IPS-15b (cell line): ENCODE results near the gene MZF1.
"Not testable (repeated sequence)": the region's sequence is repeated elsewhere in the genome, so short reads cannot be mapped to it uniquely, and the experiment has no call there.

Experiments used
- H3K27me3 ChIP-seq: one replicate; pipeline ENCODE4 v1.6.1; 2013; ENCODE audit warnings: low read length; ENCODE audit not compliant: control insufficient read depth, insufficient read depth
- H3K36me3 ChIP-seq: one replicate; pipeline ENCODE4 v1.6.1; 2013; ENCODE audit warnings: low read length; ENCODE audit not compliant: control insufficient read depth, insufficient read depth
- H3K4me1 ChIP-seq: one replicate; pipeline ENCODE4 v1.6.1; 2013; ENCODE audit warnings: mild to moderate bottlenecking, low read length; ENCODE audit not compliant: control insufficient read depth, insufficient read depth
- H3K4me3 ChIP-seq: one replicate; pipeline ENCODE4 v1.5.1; 2013; ENCODE audit warnings: low read depth, low read length
- H3K9ac ChIP-seq: one replicate; pipeline ENCODE4 v1.6.1; 2013; ENCODE audit warnings: low read depth, mild to moderate bottlenecking, low read length
- H3K9me3 ChIP-seq: one replicate; pipeline ENCODE4 v1.6.1; 2013; ENCODE audit warnings: mild to moderate bottlenecking, low read length; ENCODE audit not compliant: control insufficient read depth, insufficient read depth

The MZF1 gene

DNA sequence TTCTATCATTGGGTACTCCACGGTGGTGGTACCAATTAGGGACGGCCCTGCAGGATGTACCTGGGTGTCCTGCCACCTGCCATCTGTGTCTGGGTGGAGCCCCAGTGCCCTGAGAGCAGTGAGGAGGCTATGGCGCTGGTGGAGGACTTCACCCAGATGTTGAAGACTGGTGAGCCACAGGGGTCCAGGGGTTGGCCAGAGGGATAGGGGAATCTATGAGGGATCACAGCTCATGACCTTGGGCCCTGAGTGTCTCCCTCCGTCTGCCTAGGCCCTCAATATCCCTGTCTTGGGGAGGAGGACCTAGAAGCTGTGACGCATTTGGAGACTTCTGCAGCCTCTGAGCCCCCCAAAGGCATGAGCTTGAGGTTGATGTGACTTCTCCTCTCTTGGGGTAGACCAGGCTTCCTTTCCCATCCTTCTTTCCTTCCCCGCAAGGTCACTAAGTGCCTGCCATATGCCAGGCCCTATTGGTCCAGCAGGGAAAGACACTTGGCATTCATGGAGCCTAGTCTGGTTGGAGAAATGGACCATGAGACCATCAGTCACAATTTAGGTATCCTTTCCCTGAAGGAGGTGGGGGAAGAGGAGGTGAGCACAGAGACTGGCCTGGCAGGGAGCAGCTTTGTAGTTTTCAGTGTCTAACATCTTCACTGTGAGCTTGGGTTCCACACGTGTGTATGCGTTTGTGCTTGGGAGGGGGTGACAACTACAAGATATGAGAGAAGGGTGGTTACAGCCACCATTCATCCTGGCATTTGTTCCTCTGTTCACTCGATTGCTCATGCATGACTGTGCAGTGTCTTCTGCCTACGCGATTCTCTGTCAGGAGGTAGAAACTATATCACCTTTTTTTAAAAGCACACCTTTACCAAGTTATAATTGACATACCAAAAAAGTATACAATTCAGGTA, 5.1 kb upstream of the MZF1 start:
- H3K9ac ChIP-seq, result no peak overlapping the region
- H3K9me3 ChIP-seq, result no peaks in the 10 kb centered on the region
- peaks cover 9% of the 10 kb centered on the region for H3K36me3 ChIP-seq
- no peak overlapping the region for H3K4me3 ChIP-seq
- H3K27me3 ChIP-seq, result no peaks in the 10 kb centered on the region
- H3K4me1 ChIP-seq, result peaks cover 8% of the 10 kb centered on the region

- H3K27me3 ChIP-seq, H3K9me3 ChIP-seq, H3K36me3 ChIP-seq, H3K9ac ChIP-seq, H3K4me1 ChIP-seq, H3K4me3 ChIP-seq: not testable (repeated sequence)
Observed at GRCh38 chr19:58577581-58577980, 4.4 kb upstream of the MZF1 start.

DNA sequence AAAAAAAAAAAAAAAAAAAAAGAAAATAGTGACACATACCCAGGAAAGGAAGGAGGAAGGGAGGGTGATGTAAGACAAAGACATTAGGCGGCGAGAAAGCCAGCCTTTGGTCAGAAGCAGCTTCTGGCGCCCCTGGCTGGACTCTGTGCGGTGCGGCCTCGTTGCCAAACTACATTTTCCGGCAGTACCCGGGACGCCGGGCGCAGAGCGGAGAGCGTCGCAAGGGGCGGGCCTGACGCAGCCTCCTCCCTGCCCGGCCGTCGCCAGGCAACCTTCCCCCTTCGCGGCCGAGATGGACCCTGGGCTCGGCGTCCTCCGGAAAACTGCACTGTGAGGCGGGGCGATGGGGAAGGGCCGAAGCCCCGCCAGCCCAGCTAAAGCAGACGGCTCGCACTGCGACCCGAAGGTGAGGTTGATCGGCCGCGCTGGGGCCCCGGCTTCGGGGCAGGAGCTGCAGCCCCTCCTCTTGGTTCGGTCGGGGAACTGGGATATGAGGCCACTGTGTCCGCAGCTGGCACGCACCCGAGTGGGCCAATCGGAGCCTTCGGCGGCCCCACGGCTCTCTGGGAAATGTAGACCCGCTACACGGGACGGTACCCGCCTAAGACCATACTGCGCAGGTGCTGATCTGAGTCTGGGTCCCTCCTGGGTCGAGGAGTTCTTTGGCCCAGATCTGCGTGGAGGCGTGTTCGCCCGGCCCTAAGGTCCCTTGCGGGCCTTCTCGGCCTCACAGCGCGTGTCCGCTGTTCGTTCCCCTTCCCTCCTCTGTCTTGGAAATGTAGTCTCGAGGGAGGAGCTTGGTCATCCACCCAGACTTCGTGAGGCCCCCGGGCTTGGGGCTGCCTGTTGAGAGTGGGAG, 2.3 kb upstream of the MZF1 start:
- Histone ChIP-seq H3K27me3 (no peaks in the 10 kb centered on the region), H3K4me3 (peak overlapping the region; percentile 90), H3K36me3 (peaks cover 4% of the 10 kb centered on the region), H3K9me3 (no peaks in the 10 kb centered on the region), H3K9ac (peak overlapping the region; percentile 79), H3K4me1 (peaks cover 6% of the 10 kb centered on the region)

DNA sequence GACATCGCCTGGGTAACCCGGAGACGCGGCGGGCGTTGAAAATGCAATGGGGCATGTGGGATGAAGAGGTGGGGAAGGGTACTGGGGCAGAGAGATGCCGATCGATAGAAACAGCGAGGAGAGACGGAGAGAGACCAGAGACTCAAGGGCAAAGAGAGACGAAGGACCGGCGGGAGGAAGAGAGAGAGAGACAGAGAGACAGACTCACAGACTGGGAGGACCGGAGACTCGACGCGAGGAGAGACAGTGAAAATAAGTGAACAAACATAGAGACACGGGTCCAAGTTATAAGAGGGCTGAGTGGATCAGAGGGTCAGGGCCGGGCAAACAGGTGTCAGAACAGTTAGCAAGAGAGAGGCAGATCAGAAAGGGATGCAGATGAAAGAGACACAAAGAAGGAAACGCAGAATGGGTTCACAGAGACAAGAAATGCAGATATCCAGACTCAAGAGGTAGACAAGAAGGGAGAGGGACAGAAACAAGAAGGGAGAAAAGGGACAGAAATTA, 576 bp upstream of the MZF1 start:
- no peak overlapping the region for H3K9ac ChIP-seq
- H3K4me3 ChIP-seq, result peak overlapping the region; percentile 98
- H3K4me1 ChIP-seq, result peaks cover 6% of the 10 kb centered on the region
- no peaks in the 10 kb centered on the region for H3K9me3 ChIP-seq
- H3K36me3 ChIP-seq, result peaks cover 11% of the 10 kb centered on the region
- no peaks in the 10 kb centered on the region for H3K27me3 ChIP-seq

DNA sequence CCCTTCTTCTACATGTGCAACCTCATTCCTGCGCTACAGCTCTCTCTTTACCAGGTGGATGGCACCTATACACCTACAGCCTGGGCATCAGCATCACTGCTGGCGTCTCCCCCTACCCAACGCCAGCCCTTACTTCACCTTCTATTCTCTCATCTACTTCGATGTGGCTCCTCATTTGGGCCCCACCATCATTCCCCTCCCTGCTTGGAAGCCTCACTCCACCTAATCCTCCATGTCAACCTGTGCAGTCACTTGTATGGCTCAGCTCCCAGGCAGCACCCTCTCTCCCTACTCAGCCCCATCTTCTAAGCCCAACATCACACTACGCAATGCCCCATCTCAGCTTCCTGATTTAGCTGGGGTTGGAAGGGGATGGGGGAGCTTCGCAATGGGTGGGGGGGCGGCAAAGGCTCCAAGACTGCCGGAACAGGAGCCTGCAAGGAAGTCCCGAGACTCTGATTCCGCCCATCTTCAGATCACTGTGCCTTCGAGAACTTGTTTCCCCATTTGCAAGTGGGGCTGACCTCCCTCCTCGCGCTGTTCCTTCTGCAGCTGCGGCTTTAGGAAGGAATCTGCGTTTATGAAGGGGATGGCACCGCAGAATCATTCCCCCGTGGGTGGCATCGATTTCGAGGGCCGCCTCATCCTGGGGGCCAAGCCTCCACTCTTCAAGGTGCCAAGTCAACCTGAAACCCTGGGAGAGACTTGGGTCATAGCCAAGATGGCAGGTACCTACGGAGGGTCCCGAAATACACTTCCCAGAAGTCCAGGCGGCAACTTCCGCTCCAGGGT, 913 bp downstream of the MZF1 start:
- H3K36me3 ChIP-seq, result peaks cover 12% of the 10 kb centered on the region
- no peaks in the 10 kb centered on the region for H3K27me3 ChIP-seq
- peak overlapping the region; percentile 48 for H3K9ac ChIP-seq
- H3K4me3 ChIP-seq, result peak overlapping the region; percentile 98
- H3K9me3 ChIP-seq, result no peaks in the 10 kb centered on the region
- peaks cover 6% of the 10 kb centered on the region for H3K4me1 ChIP-seq

GRCh38 chr19:58571575-58571947, 1.6 kb downstream of the MZF1 start:
- H3K9ac ChIP-seq, result no peak overlapping the region
- no peak overlapping the region for H3K4me3 ChIP-seq
- peaks cover 12% of the 10 kb centered on the region for H3K36me3 ChIP-seq
- H3K4me1 ChIP-seq, result peaks cover 6% of the 10 kb centered on the region
- no peaks in the 10 kb centered on the region for H3K9me3 ChIP-seq
- H3K27me3 ChIP-seq, result no peaks in the 10 kb centered on the region

GRCh38 chr19:58570770-58571574, 2.2 kb downstream of the MZF1 start:
- H3K36me3 ChIP-seq, result peaks cover 12% of the 10 kb centered on the region
- H3K9me3 ChIP-seq, result no peaks in the 10 kb centered on the region
- no peak overlapping the region for H3K4me3 ChIP-seq
- H3K27me3 ChIP-seq, result no peaks in the 10 kb centered on the region
- peaks cover 6% of the 10 kb centered on the region for H3K4me1 ChIP-seq
- H3K9ac ChIP-seq, result no peak overlapping the region

DNA sequence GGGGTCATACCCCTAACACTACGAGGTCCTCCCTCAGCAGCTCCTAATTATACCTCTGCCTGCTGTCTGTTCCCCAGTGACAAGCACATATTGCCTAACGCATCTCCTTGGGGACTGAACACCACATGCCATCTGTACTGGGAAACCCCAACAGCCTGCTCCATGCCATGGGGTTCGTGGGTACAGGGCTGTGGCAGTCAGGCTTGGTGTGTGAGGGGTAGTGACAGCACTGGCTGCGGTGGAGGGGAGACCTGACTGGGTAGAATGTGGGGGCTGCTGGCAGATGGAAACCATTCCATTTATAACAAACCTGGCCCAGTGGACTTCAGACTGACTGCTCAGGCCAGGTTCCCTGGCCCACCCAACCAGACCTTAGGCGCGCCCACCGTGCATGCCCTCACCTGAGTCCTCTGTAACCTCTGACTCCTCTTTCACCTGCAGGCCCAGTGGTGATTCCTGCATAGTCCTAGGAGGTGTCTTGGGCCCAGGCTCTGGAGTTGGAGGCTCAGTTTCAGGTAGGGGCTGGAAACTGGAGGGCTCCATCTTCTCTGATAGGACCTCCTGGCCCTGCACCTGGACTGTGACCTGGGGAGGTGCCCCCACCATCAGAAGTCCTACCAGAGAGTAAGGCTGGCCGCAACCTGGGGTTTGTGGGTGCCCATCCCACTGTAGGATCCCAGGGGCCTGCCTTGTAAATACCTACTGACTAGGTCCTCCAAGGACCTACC, 3.0 kb downstream of the MZF1 start:
- Histone ChIP-seq H3K36me3 (peaks cover 12% of the 10 kb centered on the region), H3K9ac (no peak overlapping the region), H3K9me3 (no peaks in the 10 kb centered on the region), H3K4me3 (no peak overlapping the region), H3K4me1 (peaks cover 6% of the 10 kb centered on the region), H3K27me3 (no peaks in the 10 kb centered on the region)

DNA sequence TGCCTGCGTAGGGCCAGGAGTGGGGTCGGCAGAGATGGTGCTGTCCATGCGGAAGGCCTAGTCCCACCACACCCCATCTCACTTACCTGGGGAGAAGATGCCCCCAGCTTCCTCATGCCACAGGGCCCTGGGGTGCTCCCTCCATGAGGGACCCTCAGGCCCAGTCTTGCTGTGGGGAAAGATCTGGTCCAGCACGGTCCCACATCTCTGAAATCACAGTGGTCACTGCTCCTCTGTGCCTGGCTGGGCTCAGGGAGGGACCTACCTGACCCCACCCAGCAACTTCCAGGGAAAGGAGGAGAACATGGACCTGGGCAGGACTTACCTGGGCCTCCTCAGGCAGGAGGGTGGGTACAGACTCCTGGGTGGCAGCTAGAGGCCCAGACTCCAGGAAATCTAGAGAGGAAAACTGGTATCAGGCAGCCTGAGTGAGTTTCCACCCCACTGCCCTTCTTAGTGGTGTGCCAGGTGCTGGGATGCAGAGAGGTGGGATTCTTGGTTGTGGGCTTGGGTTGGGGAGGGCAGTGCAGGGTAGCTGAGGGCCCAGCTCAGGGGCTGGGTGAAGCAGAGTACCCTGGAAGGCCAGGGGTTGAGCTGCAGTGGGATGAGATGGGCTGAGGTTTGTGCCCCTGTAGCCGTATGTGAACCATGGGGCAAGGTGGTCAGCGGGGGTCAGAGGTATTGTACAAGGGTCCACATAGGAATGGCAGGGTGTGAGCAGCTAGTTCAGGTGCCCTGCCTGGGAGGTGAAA, 3.8 kb downstream of the MZF1 start:
- H3K27me3 ChIP-seq, result peaks cover under 1% of the 10 kb centered on the region
- H3K9ac ChIP-seq, result no peak overlapping the region
- H3K4me3 ChIP-seq, result no peak overlapping the region
- peaks cover 12% of the 10 kb centered on the region for H3K36me3 ChIP-seq
- peaks cover 6% of the 10 kb centered on the region for H3K4me1 ChIP-seq
- H3K9me3 ChIP-seq, result no peaks in the 10 kb centered on the region
